MG63 (cell line): Measurements from ENCODE around the gene AMDHD1. TPM values are rescaled to one million over a fixed set of nuclear protein-coding genes. Genes with fewer than 3 reads are reported as not detected.

Experiments used
- DNase-seq: peaks from one replicate; pipeline ENCODE4 v3.0.0-alpha.2; 2020
- H3K27me3 ChIP-seq: fragments of 250-450 bp; sonication (Bioruptor Pico); 2 replicates; pipeline ENCODE4 v1.5.1; 2020; ENCODE audit warnings: mild to moderate bottlenecking, moderate library complexity
- H3K36me3 ChIP-seq: fragments of 250-450 bp; sonication (Bioruptor Pico); 2 replicates; pipeline ENCODE4 v1.5.1; 2020; ENCODE audit warnings: mild to moderate bottlenecking, moderate library complexity
- H3K4me3 ChIP-seq: fragments of 250-450 bp; sonication (Bioruptor Pico); 2 replicates; pipeline ENCODE4 v1.5.1; 2020; ENCODE audit warnings: mild to moderate bottlenecking, moderate library complexity
- H3K9me3 ChIP-seq: fragments of 250-450 bp; sonication (Bioruptor Pico); 2 replicates; pipeline ENCODE4 v1.5.1; 2020; ENCODE audit warnings: mild to moderate bottlenecking, moderate library complexity
- total RNA-seq: library from RNA; depleted of rRNA; stranded (reverse); fragments of >200 nt; shearing (Covaris generic); gene quantifications from 2 replicates; pipeline ENCODE4 v1.2.3, GENCODE V29; 2014; ENCODE audit warnings: low replicate concordance

The AMDHD1 gene
- total RNA-seq, 1 experiment from 2014 or later, result 0.10 TPM

- Histone ChIP-seq H3K27me3 (no peaks in the 10 kb centered on the region; the same call in 1 of the 2 replicates), H3K9me3 (no peaks in the 10 kb centered on the region), H3K4me3 (no peak overlapping the region), H3K36me3 (no peaks in the 10 kb centered on the region)
- no peak for DNase-seq
Measured at GRCh38 chr12:95980437-95980836, 37.3 kb downstream of the AMDHD1 start.

- no peaks in the 10 kb centered on the region for H3K9me3 ChIP-seq
- H3K4me3 ChIP-seq, result no peak overlapping the region
- no peaks in the 10 kb centered on the region; the same call in 1 of the 2 replicates for H3K27me3 ChIP-seq
- no peaks in the 10 kb centered on the region for H3K36me3 ChIP-seq
- DNase-seq, result no peak
Measured at GRCh38 chr12:95982602-95983001, 39.5 kb downstream of the AMDHD1 start.

DNA sequence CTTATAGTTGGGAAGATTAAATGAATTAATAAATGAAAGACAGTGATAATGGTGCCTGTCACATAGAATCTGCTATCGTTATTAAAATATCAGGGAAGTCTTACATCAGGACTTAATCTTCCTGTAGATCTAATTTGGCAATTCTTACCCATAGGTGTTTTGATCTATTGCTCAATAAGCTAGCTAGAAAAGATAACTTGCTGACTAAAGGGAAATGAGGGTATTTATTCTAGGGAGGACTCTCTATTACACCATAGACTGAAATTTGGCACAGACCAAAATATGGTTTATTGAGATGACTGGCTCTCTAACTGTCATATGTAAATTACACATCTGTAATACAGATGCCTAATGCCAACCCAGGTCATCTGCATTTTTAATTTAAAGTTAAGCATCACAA, 41.6 kb downstream of the AMDHD1 start:
- H3K4me3 ChIP-seq, result no peak overlapping the region
- H3K27me3 ChIP-seq, result peaks cover 13% of the 10 kb centered on the region
- no peaks in the 10 kb centered on the region for H3K36me3 ChIP-seq
- no peaks in the 10 kb centered on the region for H3K9me3 ChIP-seq
- no peak for DNase-seq

GRCh38 chr12:95986635-95987570, 43.8 kb downstream of the AMDHD1 start:
- DNase-seq, result no peak

GRCh38 chr12:95988506-95989275, 45.6 kb downstream of the AMDHD1 start:
- Histone ChIP-seq H3K4me3 (no peak overlapping the region), H3K27me3 (peaks cover 18% of the 10 kb centered on the region), H3K9me3 (no peaks in the 10 kb centered on the region), H3K36me3 (no peaks in the 10 kb centered on the region)
- no peak for DNase-seq

More at GRCh38 chr12:95986635-95987570, 43.8 kb downstream of the AMDHD1 start:
- no peak overlapping the region for H3K4me3 ChIP-seq
- H3K27me3 ChIP-seq, result peaks cover 17% of the 10 kb centered on the region
- no peaks in the 10 kb centered on the region for H3K36me3 ChIP-seq
- no peaks in the 10 kb centered on the region for H3K9me3 ChIP-seq

DNA sequence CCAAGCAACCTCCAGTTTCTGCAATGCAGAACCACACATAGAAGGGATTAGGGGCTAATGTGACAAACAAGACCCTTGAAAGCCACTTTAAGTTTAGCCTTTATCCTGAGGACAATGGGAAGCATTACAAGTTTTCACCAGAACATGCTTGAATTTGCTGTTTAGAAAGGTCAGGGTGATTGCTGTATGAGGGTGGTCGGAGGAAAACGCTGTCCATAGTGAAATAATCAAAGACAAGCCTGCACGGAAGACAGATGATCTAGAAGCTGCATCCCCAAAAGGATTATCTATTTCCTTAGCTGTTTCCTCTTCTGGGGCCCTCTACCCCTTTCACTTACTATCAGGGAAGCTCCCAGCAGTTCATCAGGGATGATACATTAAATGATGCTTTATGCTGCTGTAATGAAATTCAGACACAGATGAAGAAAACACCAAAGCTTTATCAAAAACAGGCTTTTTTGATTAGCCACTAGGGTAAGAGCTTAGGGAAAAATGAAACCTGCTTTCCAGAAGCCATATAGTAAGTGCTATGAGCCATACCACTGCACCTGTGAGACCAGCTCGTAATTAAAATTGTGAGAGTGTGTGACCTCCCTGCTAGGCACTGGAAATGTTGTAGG, 46.5 kb downstream of the AMDHD1 start:
- Histone ChIP-seq H3K9me3 (no peaks in the 10 kb centered on the region), H3K27me3 (peaks cover 18% of the 10 kb centered on the region), H3K4me3 (no peak overlapping the region), H3K36me3 (no peaks in the 10 kb centered on the region)
- DNase-seq, result no peak

DNA sequence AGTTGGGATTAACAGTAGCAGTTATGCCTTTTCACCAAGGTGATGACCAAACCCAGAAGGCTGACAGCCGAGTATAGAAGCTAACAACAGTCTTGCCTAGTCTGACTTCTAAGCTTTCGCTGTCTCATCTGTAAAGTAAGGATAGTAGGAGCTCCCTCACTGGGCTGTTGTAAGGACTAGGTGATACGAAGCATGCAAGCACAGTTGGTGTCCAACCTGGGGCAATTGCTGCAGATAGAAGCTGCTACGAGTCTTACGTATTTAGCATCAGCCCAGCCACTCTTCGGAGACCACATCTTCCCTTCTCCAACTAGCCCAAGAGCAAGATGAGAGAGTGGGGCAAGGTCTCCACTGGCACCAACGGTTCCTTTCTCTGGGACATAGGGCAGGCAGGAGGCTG, 47.0 kb downstream of the AMDHD1 start:
- DNase-seq, result no peak
- H3K27me3 ChIP-seq, result peaks cover 18% of the 10 kb centered on the region

GRCh38 chr12:95993907-95994306, 50.8 kb downstream of the AMDHD1 start:
- Histone ChIP-seq H3K36me3 (no peaks in the 10 kb centered on the region), H3K4me3 (no peak overlapping the region), H3K9me3 (no peaks in the 10 kb centered on the region), H3K27me3 (peaks cover 10% of the 10 kb centered on the region)
- no peak for DNase-seq

More for the DNA sequence above, 47.0 kb downstream of the AMDHD1 start:
- no peaks in the 10 kb centered on the region for H3K36me3 ChIP-seq
- no peaks in the 10 kb centered on the region for H3K9me3 ChIP-seq
- H3K4me3 ChIP-seq, result no peak overlapping the region

GRCh38 chr12:95994476-95994875, 51.3 kb downstream of the AMDHD1 start:
- Histone ChIP-seq H3K27me3 (peaks cover 6% of the 10 kb centered on the region), H3K4me3 (no peak overlapping the region), H3K36me3 (no peaks in the 10 kb centered on the region), H3K9me3 (no peaks in the 10 kb centered on the region)
- no peak for DNase-seq

GRCh38 chr12:95995238-95996031, 52.3 kb downstream of the AMDHD1 start:
- no peaks in the 10 kb centered on the region for H3K9me3 ChIP-seq
- H3K4me3 ChIP-seq, result no peak overlapping the region
- no peak for DNase-seq
- H3K36me3 ChIP-seq, result no peaks in the 10 kb centered on the region; the same call in 1 of the 2 replicates
- peaks cover 3% of the 10 kb centered on the region; the same call in 1 of the 2 replicates for H3K27me3 ChIP-seq

- Histone ChIP-seq H3K36me3 (no peaks in the 10 kb centered on the region; the same call in 1 of the 2 replicates), H3K27me3 (peaks cover 2% of the 10 kb centered on the region; the same call in 1 of the 2 replicates), H3K9me3 (no peaks in the 10 kb centered on the region), H3K4me3 (no peak within 1 kb of the TSS)
- DNase-seq, result no peak
Measured at GRCh38 chr12:95996034-95996658, 53.0 kb downstream of the AMDHD1 start, which contains the start of gene HAL. Gene HAL (minus strand): TSS chr12:95996344. CDS start chr12:95995910, 434 bp downstream.

DNA sequence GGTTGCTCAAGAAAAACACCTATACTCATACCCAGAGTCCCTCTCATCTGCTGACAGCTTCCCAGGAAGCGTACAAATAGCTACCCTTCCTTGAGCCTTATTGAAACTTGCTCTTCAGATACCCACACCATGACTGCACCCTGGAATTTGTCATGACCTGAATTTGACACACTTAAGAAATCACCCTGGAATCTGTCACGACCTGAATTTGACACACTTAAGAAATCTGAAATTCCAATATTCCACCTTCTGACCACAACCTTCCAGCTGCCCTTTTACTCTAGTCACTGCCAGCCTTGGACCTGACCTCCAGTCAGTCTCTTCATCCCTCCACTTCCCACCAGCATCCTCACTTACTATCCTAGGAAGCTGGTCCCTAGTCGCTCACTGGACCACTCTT, 54.1 kb downstream of the AMDHD1 start:
- Histone ChIP-seq H3K36me3 (peaks cover 2% of the 10 kb centered on the region), H3K4me3 (no peak overlapping the region), H3K9me3 (no peaks in the 10 kb centered on the region), H3K27me3 (no peaks in the 10 kb centered on the region; the same call in 1 of the 2 replicates)
- DNase-seq, result no peak

DNA sequence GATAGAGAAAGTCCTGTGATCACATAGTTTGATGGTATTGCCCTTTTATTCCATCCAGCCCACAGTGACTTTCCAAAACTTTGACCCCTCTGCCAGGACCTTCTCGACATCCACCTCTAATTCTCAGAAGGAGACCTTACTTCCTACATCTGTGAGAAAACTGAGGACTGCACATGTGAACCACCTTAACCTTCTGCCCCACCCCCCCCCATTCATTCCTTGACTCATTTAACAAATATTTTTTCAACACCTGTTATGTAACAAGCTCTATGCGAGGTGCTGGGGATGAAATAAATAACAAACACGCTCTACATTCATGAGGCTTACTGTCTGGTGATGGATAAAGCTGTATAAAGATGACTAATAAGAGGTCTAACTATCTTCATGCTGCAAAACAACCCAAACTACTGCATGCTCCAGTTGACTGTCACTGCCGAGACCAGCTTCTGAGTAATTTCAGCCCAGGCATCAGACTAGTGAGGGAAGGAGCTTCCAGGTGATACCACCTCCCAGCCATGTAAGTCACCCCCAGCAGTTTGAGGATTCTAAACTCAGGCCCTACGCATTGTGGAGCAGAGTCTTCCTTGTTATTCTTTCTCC, 54.9 kb downstream of the AMDHD1 start:
- no peak overlapping the region for H3K4me3 ChIP-seq
- no peaks in the 10 kb centered on the region for H3K9me3 ChIP-seq
- peaks cover 7% of the 10 kb centered on the region for H3K36me3 ChIP-seq
- no peak for DNase-seq
- H3K27me3 ChIP-seq, result no peaks in the 10 kb centered on the region; the same call in 1 of the 2 replicates

DNA sequence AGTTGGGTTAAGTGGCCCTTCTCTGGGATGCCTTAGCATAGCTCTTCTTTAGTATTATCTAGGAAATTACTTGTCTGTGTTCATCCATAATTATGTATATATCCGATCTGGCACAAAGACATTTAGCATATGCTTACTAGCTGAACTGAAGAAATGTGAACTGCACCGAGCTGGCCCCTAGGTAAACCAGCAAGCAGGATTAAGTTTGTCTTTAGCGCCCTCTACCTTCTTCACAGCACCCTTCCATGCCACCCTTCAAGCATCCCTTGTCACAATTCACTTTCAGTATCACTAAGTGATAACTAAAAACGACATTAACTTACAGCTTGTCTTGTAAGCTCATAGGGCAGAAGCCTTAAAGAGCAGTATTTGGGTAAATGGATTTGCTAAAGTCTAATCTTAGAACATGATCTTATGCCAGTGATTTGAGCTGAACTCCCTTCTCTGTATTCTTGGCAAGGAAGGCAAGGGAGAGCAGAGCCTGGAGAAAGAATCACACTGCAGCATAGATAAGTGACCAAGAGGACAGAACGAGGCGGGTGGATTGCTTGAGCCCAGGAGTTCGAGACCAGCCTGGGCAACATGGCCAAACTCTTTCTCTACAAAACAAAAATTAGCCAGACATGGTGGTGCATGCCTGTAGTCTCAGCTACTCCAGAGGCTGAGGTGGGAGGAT, 55.6 kb downstream of the AMDHD1 start:
- Histone ChIP-seq H3K9me3 (no peaks in the 10 kb centered on the region), H3K27me3 (no peaks in the 10 kb centered on the region), H3K4me3 (no peak overlapping the region), H3K36me3 (peaks cover 9% of the 10 kb centered on the region)
- peak; percentile 5 for DNase-seq

GRCh38 chr12:95999484-95999883, 56.4 kb downstream of the AMDHD1 start:
- Histone ChIP-seq H3K36me3 (peaks cover 10% of the 10 kb centered on the region), H3K27me3 (no peaks in the 10 kb centered on the region), H3K9me3 (no peaks in the 10 kb centered on the region), H3K4me3 (no peak overlapping the region)
- DNase-seq, result no peak
